HCT116 (cell line): ENCODE results near the gene CRMP1. TPM values are rescaled to one million over a fixed set of nuclear protein-coding genes. Genes with fewer than 3 reads are reported as not detected.

Experiments
- ATAC-seq: fragments of 200-7000 bp; cut with Tn5 transposase; 2 replicates; pipeline ENCODE4 v1.9.1; 2020; ENCODE audit warnings: mild to moderate bottlenecking, moderate library complexity
- BruUV-seq: library from RNA; stranded (reverse); fragments of 400-500 nt; replicated peaks from 2 replicates; lab custom pipeline; 2021; lab: Mats Ljungman, UMichigan
- CTCF ChIA-PET: fragments of 300-600 bp; sonication (Branson Sonifier 250); formaldehyde crosslinking; loops from one replicate; lab custom pipeline; 2021; ENCODE audit warnings: antibody characterized with exemption; lab: Charles Lee
- POLR2A ChIA-PET: fragments of 300-600, 350-600 bp; sonication (Branson Sonifier 250); formaldehyde crosslinking; loops from one replicate; lab custom pipeline; 2021; ENCODE audit warnings: antibody characterized with exemption; lab: Charles Lee
- RAD21 ChIA-PET, 2 experiments: fragments of 300-600 bp; sonication (Branson Sonifier 250); formaldehyde crosslinking; loops; one replicate each; lab custom pipeline; 2023; ENCODE audit warnings: low total read pairs in 2 of 2; ENCODE audit not compliant: uncharacterized antibody in 2 of 2, unreplicated experiment in 2 of 2, low non-redundant PET in 1 of 2; lab: Charles Lee
- DNase-seq: peaks from one replicate; pipeline ENCODE4 v3.0.0-alpha.2; 2010; ENCODE audit warnings: low read depth, low spot score
- H2AFZ ChIP-seq: fragments of 200-600 bp; shearing (Covaris generic), sonication (generic); 2 replicates; pipeline ENCODE4 v1.6.1; 2017; ENCODE audit warnings: low read depth, mixed run types, mixed read lengths, antibody characterized with exemption, low read length; ENCODE audit not compliant: poor library complexity, severe bottlenecking
- H3K27ac ChIP-seq: 2 replicates; pipeline ENCODE4 v1.5.1; 2012; ENCODE audit warnings: low read depth, low read length
- H3K27me3 ChIP-seq: fragments of 200-600 bp; sonication (generic); 2 replicates; pipeline ENCODE4 v1.6.1; 2016; ENCODE audit warnings: mixed run types, low read length, mixed read lengths; ENCODE audit not compliant: insufficient read depth
- H3K36me3 ChIP-seq, 2 experiments: fragments of 200-500 bp in 1 of 2; fragments of 200-600 bp in 1 of 2; sonication (Bioruptor generic) in 1 of 2; sonication (generic) in 1 of 2; 2 replicates each; pipeline versions ENCODE4 v1.5.1 to v1.6.1; 2014 to 2016; ENCODE audit warnings: low read length in 2 of 2, inconsistent platforms in 1 of 2, mixed read lengths in 1 of 2, mixed run types in 1 of 2; ENCODE audit not compliant: insufficient read depth in 2 of 2, control insufficient read depth in 1 of 2
- H3K4me1 ChIP-seq, 2 experiments: fragments of 200-600 bp in 1 of 2; sonication (generic) in 1 of 2; 2 replicates each; pipeline versions ENCODE4 v1.5.1 to v1.6.1; 2012 to 2017; ENCODE audit warnings: low read length in 2 of 2, inconsistent platforms in 1 of 2, mild to moderate bottlenecking in 1 of 2, mixed read lengths in 1 of 2, mixed run types in 1 of 2, moderate library complexity in 1 of 2; ENCODE audit not compliant: insufficient read depth in 2 of 2, control insufficient read depth in 1 of 2
- H3K4me2 ChIP-seq: fragments of 200-600 bp; sonication (generic); 2 replicates; pipeline ENCODE4 v1.6.1; 2017; ENCODE audit warnings: mixed run types, low read length, mixed read lengths
- H3K4me3 ChIP-seq, 2 experiments: fragments of 200-600 bp in 1 of 2; sonication (generic) in 1 of 2; replicated peaks in 1 of 2; 2 replicates each; pipeline ENCODE4 v1.5.1; 2011 to 2016; ENCODE audit warnings: low read length in 2 of 2, control low read depth in 1 of 2, low read depth in 1 of 2, mild to moderate bottlenecking in 1 of 2, mixed read lengths in 1 of 2, mixed run types in 1 of 2
- H3K79me2 ChIP-seq: fragments of 200-600 bp; sonication (generic); 2 replicates; pipeline ENCODE4 v1.6.1; 2017; ENCODE audit warnings: mild to moderate bottlenecking, mixed run types, low read length, moderate library complexity, mixed read lengths; ENCODE audit not compliant: insufficient read depth
- H3K9ac ChIP-seq: fragments of 200-600 bp; sonication (generic); 2 replicates; pipeline ENCODE4 v1.6.1; 2016; ENCODE audit warnings: low read length, mixed read lengths
- H3K9me2 ChIP-seq: fragments of 200-600 bp; sonication (generic), shearing (Covaris generic); 2 replicates; pipeline ENCODE4 v1.6.1; 2017; ENCODE audit warnings: mixed run types, mild to moderate bottlenecking, moderate library complexity; ENCODE audit not compliant: insufficient read depth
- H3K9me3 ChIP-seq, 2 experiments: fragments of 200-500 bp in 1 of 2; fragments of 200-600 bp in 1 of 2; sonication (Bioruptor generic) in 1 of 2; sonication (generic) in 1 of 2; 2 replicates each; pipeline ENCODE4 v1.6.1; 2014 to 2017; ENCODE audit warnings: low read length in 2 of 2, mixed read lengths in 2 of 2, inconsistent platforms in 1 of 2, low read depth in 1 of 2, mild to moderate bottlenecking in 1 of 2, mixed run types in 1 of 2, moderate library complexity in 1 of 2; ENCODE audit not compliant: control insufficient read depth in 1 of 2, insufficient read depth in 1 of 2
- H4K20me1 ChIP-seq: fragments of 200-600 bp; sonication (generic), shearing (Covaris generic); 2 replicates; pipeline ENCODE4 v1.6.1; 2017; ENCODE audit warnings: mixed run types, mild to moderate bottlenecking, moderate library complexity; ENCODE audit not compliant: insufficient read depth
- ATF3 ChIP-seq: IDR thresholded peaks from 2 replicates; pipeline ENCODE4 v1.6.1; 2012
- CTCF ChIP-seq, 3 experiments: fragments of 200-600 bp in 1 of 3; sonication (generic) in 1 of 3; IDR thresholded peaks in 2 of 3; conservative IDR thresholded peaks in 1 of 3; 2 replicates each; pipeline ENCODE4 v1.5.1; 2012 to 2017; ENCODE audit warnings: low read depth in 2 of 3, low read length in 2 of 3, antibody characterized with exemption in 1 of 3, borderline replicate concordance in 1 of 3, control low read depth in 1 of 3, mild to moderate bottlenecking in 1 of 3, mixed read lengths in 1 of 3, mixed run types in 1 of 3, moderate library complexity in 1 of 3; ENCODE audit not compliant: insufficient read depth in 1 of 3
- EGR1 ChIP-seq: IDR thresholded peaks from 2 replicates; pipeline ENCODE4 v1.6.1; 2012; ENCODE audit warnings: low read depth
- JUND ChIP-seq: IDR thresholded peaks from 2 replicates; pipeline ENCODE4 v1.6.1; 2012
- POLR2A ChIP-seq: IDR thresholded peaks from 2 replicates; pipeline ENCODE4 v1.7.0; 2011; ENCODE audit warnings: borderline replicate concordance; ENCODE audit not compliant: insufficient read depth, insufficient read length; ENCODE audit errors: extremely low read depth
- POLR2AphosphoS5 ChIP-seq: IDR thresholded peaks from 2 replicates; pipeline ENCODE4 v1.6.1; 2011; ENCODE audit warnings: mild to moderate bottlenecking, low read depth, low read length, moderate library complexity
- RAD21 ChIP-seq: IDR thresholded peaks from 2 replicates; pipeline ENCODE4 v1.6.1; 2012; ENCODE audit warnings: low read depth, mild to moderate bottlenecking
- SP1 ChIP-seq: IDR thresholded peaks from 2 replicates; pipeline ENCODE4 v1.6.1; 2012; ENCODE audit warnings: low read depth
- TCF7L2 ChIP-seq: IDR thresholded peaks from 2 replicates; pipeline ENCODE4 v1.7.0; 2011; ENCODE audit warnings: borderline replicate concordance, inconsistent platforms; ENCODE audit not compliant: insufficient read depth, insufficient read length; ENCODE audit errors: extremely low read depth
- ZBTB33 ChIP-seq: IDR thresholded peaks from 2 replicates; pipeline ENCODE4 v1.6.1; 2011; ENCODE audit warnings: mild to moderate bottlenecking, low read length, moderate library complexity; ENCODE audit not compliant: insufficient replicate concordance; ENCODE audit errors: extremely low read depth
- ZFX ChIP-seq: fragments of 450-650 bp; IDR thresholded peaks from 2 replicates; pipeline ENCODE4 v1.6.1; 2017
- intact Hi-C: fragments of 100-400 bp; cut with micrococcal nuclease; formaldehyde crosslinking; loops from 2 replicates; pipeline ENCODE4 v1.10.0; 2022
- total RNA-seq: library from RNA; stranded (reverse); gene quantifications from one replicate; pipeline ENCODE4 v1.2.1, GENCODE V29; 2021; ENCODE audit not compliant: unreplicated experiment

The CRMP1 gene
- total RNA-seq, 1 experiment from 2014 or later, result not detected

- TF ChIP-seq TCF7L2 (no peak), ZBTB33 (no peak), SP1 (no peak), ZFX (no peak), POLR2AphosphoS5 (no peak), ATF3 (no peak), POLR2A (no peak), EGR1 (no peak), RAD21 (no peak), JUND (no peak), CTCF (IDR thresholded peaks at IDR 0.05 in 2 of 3, conservative IDR thresholded peaks at IDR 0.05 in 1 of 3; ENCODE audit: borderline replicate concordance in 1 of 3, insufficient read depth in 1 of 3, low read depth in 2 of 3, low read length in 2 of 3) (no peak)
- TF ChIP-seq, all 23 proteins: peak for 0
- intact Hi-C loops, result loop anchor here (5.0 kb wide), 1 partner anchor 264 kb away; no protein-coding TSS in a partner anchor
- Histone ChIP-seq H3K4me2 (no peak overlapping the region), H3K27me3 (0 out of 2 replicates have a peak, but pooled peaks cover 8% of the 10 kb centered on the region), H3K27ac (no peak overlapping the region), H3K36me3 (no peaks in the 10 kb centered on the region), H3K9ac (no peak overlapping the region), H3K79me2 (no peaks in the 10 kb centered on the region), H3K4me3 (no peak overlapping the region), H4K20me1 (no peaks in the 10 kb centered on the region), H3K9me3 (no peaks in the 10 kb centered on the region), H2AFZ (no peak overlapping the region), H3K9me2 (no peaks in the 10 kb centered on the region), H3K4me1 (peaks cover 0 to 7% of the 10 kb centered on the region in 2 experiments; a peak in 1 of 4 replicates)
- CTCF ChIA-PET, result interaction anchor here (3.3 kb wide), 1 partner anchor 156 kb away, joined by 12 read pairs; no protein-coding TSS in a partner anchor
- POLR2A ChIA-PET, result no interaction called here
- BruUV-seq, result no TSS peak
- RAD21 ChIA-PET, result interaction anchor here in 1 of 2 experiments (0.5 kb wide), 1 partner anchor 424 kb away, joined by 3 read pairs; no protein-coding TSS in a partner anchor
- no peak for ATAC-seq
- no peak for DNase-seq
Observed at GRCh38 chr4:5823542-5824211, 69.2 kb downstream of the CRMP1 start.
